ENCODE data around the gene TMEM170B.

The TMEM170B gene

GRCh38 chr6:11537229-11538051, at the start of gene TMEM170B:
TSS of gene TMEM170B (plus strand) at chr6:11537749. CDS start at chr6:11538278, 529 bp downstream.
- no peak for TF ChIP-seq CTCF (conservative IDR thresholded peaks at IDR 0.05; ENCODE audit: low read length)
- DNase-seq (ENCODE audit: low read depth), result peak; percentile 74
- peak within 1 kb of the TSS; percentile 60 for H3K4me3 ChIP-seq (ENCODE audit: low read length)

- no peak for TF ChIP-seq CTCF (conservative IDR thresholded peaks at IDR 0.05; ENCODE audit: low read length)
- no peak overlapping the region for H3K4me3 ChIP-seq (ENCODE audit: low read length)
- no peak for DNase-seq (ENCODE audit: low read depth)
These were observed 46.6 kb upstream of the TMEM170B start for GRCh38 chr6:11490996-11491395.

- TF ChIP-seq CTCF (conservative IDR thresholded peaks at IDR 0.05; ENCODE audit: low read length), result no peak
- no peak for DNase-seq (ENCODE audit: low read depth)
These were observed 45.7 kb upstream of the TMEM170B start for GRCh38 chr6:11491596-11492463.

GRCh38 chr6:11492464-11493290, 44.9 kb upstream of the TMEM170B start:
- no peak overlapping the region for H3K4me3 ChIP-seq (ENCODE audit: low read length)
- DNase-seq (ENCODE audit: low read depth), result peak; percentile 73
- TF ChIP-seq CTCF (conservative IDR thresholded peaks at IDR 0.05; ENCODE audit: low read length), result no peak

More at GRCh38 chr6:11491596-11492463, 45.7 kb upstream of the TMEM170B start:
- H3K4me3 ChIP-seq (ENCODE audit: low read length), result no peak overlapping the region

- DNase-seq (ENCODE audit: low read depth), result no peak
- no peak overlapping the region for H3K4me3 ChIP-seq (ENCODE audit: low read length)
- no peak for TF ChIP-seq CTCF (conservative IDR thresholded peaks at IDR 0.05; ENCODE audit: low read length)
These were observed 43.6 kb upstream of the TMEM170B start for GRCh38 chr6:11493974-11494373.

- H3K4me3 ChIP-seq (ENCODE audit: low read length), result no peak overlapping the region
- no peak for TF ChIP-seq CTCF (conservative IDR thresholded peaks at IDR 0.05; ENCODE audit: low read length)
- DNase-seq (ENCODE audit: low read depth), result no peak
These were observed 42.6 kb upstream of the TMEM170B start for GRCh38 chr6:11494786-11495564.
